ENCODE data around the gene DSC1. TPM values are rescaled to one million over a fixed set of nuclear protein-coding genes. Genes with fewer than 3 reads are reported as not detected.

DSC1 gene
- total and polyA plus RNA-seq, 2 experiments from 2014 or later, result not detected

- H2AFZ ChIP-seq, result no peak overlapping the region
- no peaks in the 10 kb centered on the region for H3K27me3 ChIP-seq (ENCODE audit: insufficient read depth)
- peaks cover 25% of the 10 kb centered on the region for H3K4me1 Mint-ChIP-seq
- no peaks in the 10 kb centered on the region for H3K36me3 Mint-ChIP-seq (ENCODE audit: low read depth)
- no peak for ATAC-seq
- no peaks in the 10 kb centered on the region for H3K79me2 ChIP-seq (replicated peaks; ENCODE audit: insufficient read depth)
- DNase-seq (ENCODE audit: low spot score), result no peak
- H3K9me3 Mint-ChIP-seq, result no peaks in the 10 kb centered on the region
- 0 out of 2 replicates have a peak overlapping the region, but pooled peaks have one; percentile 11 for H3K27ac Mint-ChIP-seq
- no peak overlapping the region for H3K27ac ChIP-seq (ENCODE audit: low read depth)
- H3K27me3 Mint-ChIP-seq (ENCODE audit: insufficient read depth, low read depth, poor library complexity), result no peaks in the 10 kb centered on the region
- no peaks in the 10 kb centered on the region for H4K20me1 ChIP-seq (replicated peaks; ENCODE audit: insufficient read depth)
- H3K4me3 ChIP-seq, result no peak overlapping the region
- H3F3A ChIP-seq (replicated peaks; ENCODE audit: low read depth), result no peaks in the 10 kb centered on the region
- no peak overlapping the region for H3K4me3 Mint-ChIP-seq
- TF ChIP-seq ZNF331 (CRISPR knock-in tag; IDR thresholded peaks at IDR 0.05; ENCODE audit: low read depth) (no peak), EZH2 (IDR thresholded peaks at IDR 0.05; ENCODE audit: low read depth, unreplicated experiment) (no peak), POLR2AphosphoS5 (IDR thresholded peaks at IDR 0.05; ENCODE audit: low read depth) (no peak)
- no peaks in the 10 kb centered on the region for H3K36me3 ChIP-seq (ENCODE audit: insufficient read depth)
- no peak overlapping the region for H3K4me2 ChIP-seq
- peaks cover 29% of the 10 kb centered on the region for H3K9me2 ChIP-seq (ENCODE audit: insufficient read depth)
- H3K4me1 ChIP-seq (ENCODE audit: insufficient read depth), result no peaks in the 10 kb centered on the region; the same call in 1 of the 2 replicates
Observed at GRCh38 chr18:31189757-31190156, 27.1 kb upstream of the DSC1 start.

- no peaks in the 10 kb centered on the region for H3K27me3 Mint-ChIP-seq (ENCODE audit: insufficient read depth, low read depth, poor library complexity)
- no peaks in the 10 kb centered on the region for H4K20me1 ChIP-seq (replicated peaks; ENCODE audit: insufficient read depth)
- no peaks in the 10 kb centered on the region; the same call in 2 of the 3 replicates for H3K9me3 Mint-ChIP-seq
- no peaks in the 10 kb centered on the region for H3K36me3 Mint-ChIP-seq (ENCODE audit: low read depth)
- no peaks in the 10 kb centered on the region for H3K27me3 ChIP-seq (ENCODE audit: insufficient read depth)
- no peaks in the 10 kb centered on the region for H3F3A ChIP-seq (replicated peaks; ENCODE audit: low read depth)
- H3K79me2 ChIP-seq (replicated peaks; ENCODE audit: insufficient read depth), result no peaks in the 10 kb centered on the region
- no peak overlapping the region for H3K4me2 ChIP-seq
- peaks cover 16% of the 10 kb centered on the region for H3K9me2 ChIP-seq (ENCODE audit: insufficient read depth)
- H3K27ac ChIP-seq (ENCODE audit: low read depth), result no peak overlapping the region
- no peaks in the 10 kb centered on the region for H3K36me3 ChIP-seq (ENCODE audit: insufficient read depth)
- no peak overlapping the region for H2AFZ ChIP-seq
- no peak overlapping the region for H3K27ac Mint-ChIP-seq
- peaks cover 9% of the 10 kb centered on the region; the same call in 2 of the 3 replicates for H3K4me1 Mint-ChIP-seq
- no peak overlapping the region for H3K4me3 ChIP-seq
- no peak for DNase-seq (ENCODE audit: low spot score)
- TF ChIP-seq ZNF331 (CRISPR knock-in tag; IDR thresholded peaks at IDR 0.05; ENCODE audit: low read depth) (no peak), EZH2phosphoT487 (IDR thresholded peaks at IDR 0.05; ENCODE audit: unreplicated experiment) (no peak), STAT1 (IDR thresholded peaks at IDR 0.05; ENCODE audit: unreplicated experiment) (no peak), ZNF114 (CRISPR knock-in tag; IDR thresholded peaks at IDR 0.05) (no peak), ETS1 (IDR thresholded peaks at IDR 0.05) (no peak)
- no peak for ATAC-seq
- no peak overlapping the region for H3K4me3 Mint-ChIP-seq
- 0 out of 2 replicates have a peak, but pooled peaks cover 6% of the 10 kb centered on the region for H3K4me1 ChIP-seq (ENCODE audit: insufficient read depth)
Observed at GRCh38 chr18:31185186-31185950, 22.7 kb upstream of the DSC1 start.

GRCh38 chr18:31183302-31183701 is 20.6 kb upstream of the DSC1 start:
- H3K9me2 ChIP-seq (ENCODE audit: insufficient read depth), result peaks cover 16% of the 10 kb centered on the region
- no peaks in the 10 kb centered on the region for H3K27me3 ChIP-seq (ENCODE audit: insufficient read depth)
- H3K27ac ChIP-seq (ENCODE audit: low read depth), result no peak overlapping the region
- Mint-ChIP-seq H3K36me3 (ENCODE audit: low read depth) (peaks cover 3% of the 10 kb centered on the region; the same call in 1 of the 3 replicates), H3K27me3 (ENCODE audit: insufficient read depth, low read depth, poor library complexity) (no peaks in the 10 kb centered on the region), H3K27ac (no peak overlapping the region), H3K9me3 (peaks cover 4% of the 10 kb centered on the region; the same call in 1 of the 3 replicates), H3K4me1 (peaks cover 5% of the 10 kb centered on the region; the same call in 2 of the 3 replicates), H3K4me3 (no peak overlapping the region)
- H2AFZ ChIP-seq, result no peak overlapping the region
- H3K4me2 ChIP-seq, result no peak overlapping the region
- ATAC-seq (no peak), DNase-seq (ENCODE audit: low spot score) (no peak)
- no peaks in the 10 kb centered on the region for H3F3A ChIP-seq (replicated peaks; ENCODE audit: low read depth)
- H3K4me1 ChIP-seq (ENCODE audit: insufficient read depth), result 0 out of 2 replicates have a peak, but pooled peaks cover 6% of the 10 kb centered on the region
- no peak overlapping the region for H3K4me3 ChIP-seq
- no peaks in the 10 kb centered on the region for H3K79me2 ChIP-seq (replicated peaks; ENCODE audit: insufficient read depth)
- H3K36me3 ChIP-seq (ENCODE audit: insufficient read depth), result no peaks in the 10 kb centered on the region
- no peaks in the 10 kb centered on the region for H4K20me1 ChIP-seq (replicated peaks; ENCODE audit: insufficient read depth)
- TF ChIP-seq POLR2AphosphoS5 (IDR thresholded peaks at IDR 0.05; ENCODE audit: low read depth) (no peak), ETS1 (IDR thresholded peaks at IDR 0.05) (no peak), ZNF331 (CRISPR knock-in tag; IDR thresholded peaks at IDR 0.05; ENCODE audit: low read depth) (no peak)
